GM12878 (cell line): Measurements from ENCODE around the gene MANBA. TPM values are rescaled to one million over a fixed set of nuclear protein-coding genes. Genes with fewer than 3 reads are reported as not detected.
"Not testable (repeated sequence)": the region's sequence is repeated elsewhere in the genome, so short reads cannot be mapped to it uniquely, and the experiment has no call there.

Experiments
- ATAC-seq: fragments of 200-7000 bp; cut with Tn5 transposase; 3 replicates; pipeline ENCODE4 v1.9.1; 2020; ENCODE audit warnings: mild to moderate bottlenecking, moderate library complexity
- BruUV-seq: library from RNA; stranded (reverse); fragments of 400-500 nt; replicated peaks from 2 replicates; lab custom pipeline; 2021; lab: Mats Ljungman, UMichigan
- CTCF ChIA-PET: fragments of 300-600 bp; sonication (Branson Sonifier 250); formaldehyde crosslinking; extraction: SDS; loops from one replicate; lab custom pipeline; 2021; ENCODE audit warnings: inconsistent platforms; lab: Yijun Ruan, JAX
- POLR2A ChIA-PET: fragments of 350-600 bp; formaldehyde crosslinking; extraction: SDS; loops from one replicate; lab custom pipeline; 2021; ENCODE audit warnings: inconsistent platforms; lab: Charles Lee
- RAD21 ChIA-PET: fragments of 300-600 bp; sonication (Branson Sonifier 250); formaldehyde crosslinking; loops from one replicate; lab custom pipeline; 2023; ENCODE audit warnings: antibody characterized with exemption; ENCODE audit not compliant: unreplicated experiment; lab: Charles Lee
- SMC1A ChIA-PET: fragments of 300-600 bp; sonication (Branson Sonifier 250); formaldehyde crosslinking; loops from one replicate; lab custom pipeline; 2023; ENCODE audit not compliant: unreplicated experiment, uncharacterized antibody; lab: Charles Lee
- DNase-seq: peaks from one replicate; pipeline ENCODE4 v3.0.0-alpha.2; 2011; ENCODE audit warnings: low read depth, low spot score
- FAIRE-seq: peaks from 3 replicates; lab custom pipeline; 2011; peaks lifted over from hg19 to GRCh38; lab: Jason Lieb, UNC
- H2AFZ ChIP-seq: 2 replicates; pipeline ENCODE4 v1.6.0; 2011; ENCODE audit warnings: low read depth, low read length, control low read depth; ENCODE audit not compliant: control insufficient read depth
- H3K27ac ChIP-seq: 2 replicates; pipeline ENCODE4 v1.5.1; 2011; ENCODE audit warnings: control low read depth; ENCODE audit not compliant: control insufficient read depth, insufficient read depth
- H3K27me3 ChIP-seq, 2 experiments: replicated peaks in 1 of 2; 2 replicates each; pipeline versions ENCODE4 v1.6.0 to v1.6.1; 2011; ENCODE audit warnings: low read length in 1 of 2; ENCODE audit not compliant: control insufficient read depth in 2 of 2, insufficient read depth in 2 of 2
- H3K36me3 ChIP-seq, 2 experiments: 2 replicates each; pipeline ENCODE4 v1.5.1; 2011; ENCODE audit warnings: low read length in 1 of 2; ENCODE audit not compliant: control insufficient read depth in 2 of 2, insufficient read depth in 2 of 2
- H3K4me1 ChIP-seq: 2 replicates; pipeline ENCODE4 v1.6.1; 2011; ENCODE audit warnings: mild to moderate bottlenecking, low read length, moderate library complexity, mixed read lengths; ENCODE audit not compliant: control insufficient read depth, insufficient read depth
- H3K4me2 ChIP-seq: 2 replicates; pipeline ENCODE4 v1.6.0; 2011; ENCODE audit warnings: control low read depth; ENCODE audit not compliant: control insufficient read depth, insufficient read depth
- H3K4me3 ChIP-seq: fragments of 200-600 bp; sonication (generic); 2 replicates; pipeline ENCODE4 v1.5.1; 2016
- H3K79me2 ChIP-seq: 2 replicates; pipeline ENCODE4 v1.6.0; 2011; ENCODE audit warnings: low read length; ENCODE audit not compliant: control insufficient read depth, insufficient read depth
- H3K9ac ChIP-seq: 2 replicates; pipeline ENCODE4 v1.8.0; 2011; ENCODE audit warnings: low read length, control low read depth, mixed read lengths; ENCODE audit not compliant: control insufficient read depth, insufficient read depth
- H3K9me3 ChIP-seq: replicated peaks from 3 replicates; pipeline ENCODE4 v1.5.1; 2011; ENCODE audit warnings: mild to moderate bottlenecking, low read length; ENCODE audit not compliant: control insufficient read depth, insufficient read depth
- H4K20me1 ChIP-seq: 2 replicates; pipeline ENCODE4 v1.6.0; 2011; ENCODE audit not compliant: control insufficient read depth, insufficient read depth
- HSF1 ChIP-seq: fragments of 150-350 bp; IDR thresholded peaks from 2 replicates; pipeline ENCODE4 v1.6.1; 2014; ENCODE audit warnings: mild to moderate bottlenecking, low read depth, low read length
- MEF2A ChIP-seq: IDR thresholded peaks from 2 replicates; pipeline ENCODE4 v1.6.1; 2011; ENCODE audit warnings: low read depth, mild to moderate bottlenecking, low read length, moderate library complexity; ENCODE audit not compliant: insufficient read depth
- RBBP5 ChIP-seq: fragments of 200-600 bp; sonication (generic); conservative IDR thresholded peaks from 2 replicates; pipeline ENCODE4 v1.6.1; 2016
- SIX5 ChIP-seq: IDR thresholded peaks from 2 replicates; pipeline ENCODE4 v1.6.1; 2011; ENCODE audit warnings: mild to moderate bottlenecking, low read depth, low read length, moderate library complexity; ENCODE audit not compliant: severe bottlenecking
- STAT1 ChIP-seq: fragments of 450-650 bp; conservative IDR thresholded peaks from 2 replicates; pipeline ENCODE4 v1.6.1; 2014; ENCODE audit warnings: antibody characterized with exemption, mild to moderate bottlenecking
- ZSCAN29 ChIP-seq: fragments of 450-650 bp; IDR thresholded peaks from 2 replicates; pipeline ENCODE4 v1.6.1; 2017; ENCODE audit warnings: mild to moderate bottlenecking, moderate library complexity
- WGBS: methylation state at CpG from one replicate; pipeline ENCODE4 v1.1.6; 2016; ENCODE audit warnings: low lambda C conversion rate; ENCODE audit not compliant: insufficient replicate concordance, insufficient coverage; ENCODE audit errors: missing lambda C conversion rate; 5-methylcytosine and 5-hydroxymethylcytosine counted together
- in situ Hi-C: fragments of 300-500 bp; cut with MboI; formaldehyde crosslinking; loops from 9 replicates; pipeline ENCODE4 v1.14.3; 2018; ENCODE audit warnings: mixed read lengths
- intact Hi-C: fragments of 100-400 bp; cut with micrococcal nuclease; formaldehyde crosslinking; loops from one replicate; pipeline ENCODE4 v1.14.2; 2022; ENCODE audit not compliant: unreplicated experiment
- polyA plus RNA-seq, 11 experiments: library from polyadenylated mRNA; depleted of rRNA in 4 of 11; unstranded in 6 of 11; stranded (reverse) in 5 of 11; fragments of >200 nt; fragmentation: Nextera tagmentation in 4 of 11; fragmentation: Illumina TruSeq in 1 of 11; extraction: Ambion mirVana in 4 of 11; extraction: Trizol in 1 of 11; gene quantifications; 1 replicate in 1 of 11; 2 replicates in 10 of 11; pipeline versions ENCODE4 v1.2.1 to v1.2.3, GENCODE V29; 2011 to 2016; ENCODE audit warnings: inconsistent platforms in 2 of 11, missing spikeins in 2 of 11, low read depth in 1 of 11
- total RNA-seq, 4 experiments: library from RNA; depleted of rRNA in 3 of 4; stranded (reverse); fragments of >200 nt in 3 of 4; fragmentation: Illumina TruSeq in 1 of 4; extraction: Trizol in 1 of 4; gene quantifications; 2 replicates each; pipeline versions ENCODE4 v1.2.1 to v1.2.3, GENCODE V29; 2013 to 2021

Gene MANBA
- total and polyA plus RNA-seq, 10 of the 15 experiments (the other 5 are each of a cell fraction or from before 2014, with no cell fraction given), result 3.8 to 19.0 (median 12.5) TPM

- no peaks in the 10 kb centered on the region for H3K79me2 ChIP-seq
- no TSS peak for BruUV-seq
- ATAC-seq, result no peak
- H3K4me1 ChIP-seq, result no peaks in the 10 kb centered on the region
- ChIA-PET POLR2A (no interaction called here), RAD21 (no interaction called here), CTCF (no interaction called here), SMC1A (interaction anchor here (1.3 kb wide), 1 partner anchor 34 kb away, joined by 3 read pairs; no protein-coding TSS in a partner anchor)
- WGBS, result 98% methylated on average over 8 of the region's 8 CpGs
- FAIRE-seq, result no peak
- no peak overlapping the region for H3K4me3 ChIP-seq
- no peak for DNase-seq
- TF ChIP-seq MEF2A, result no peak
- no peak for TF ChIP-seq HSF1
- TF ChIP-seq STAT1, result no peak
- TF ChIP-seq ZSCAN29, result no peak
- TF ChIP-seq RBBP5, result no peak
- no peak for TF ChIP-seq SIX5
- no peaks in the 10 kb centered on the region for H3K27me3 ChIP-seq
- H3K4me2 ChIP-seq, result no peak overlapping the region
- H3K27ac ChIP-seq, result no peak overlapping the region
- peaks cover 1 to 10% of the 10 kb centered on the region in 2 experiments; a peak in 3 of 4 replicates for H3K36me3 ChIP-seq
- intact Hi-C loops (no loop called here), in situ Hi-C loops (no loop called here)
- no peaks in the 10 kb centered on the region; the same call in 2 of the 3 replicates for H3K9me3 ChIP-seq
- H3K9ac ChIP-seq, result no peak overlapping the region
- no peak overlapping the region for H2AFZ ChIP-seq
- no peaks in the 10 kb centered on the region for H4K20me1 ChIP-seq
Measured at GRCh38 chr4:102722740-102723139, 38.0 kb downstream of the MANBA start.

- CTCF ChIA-PET, H3K9me3 ChIP-seq, H4K20me1 ChIP-seq, FAIRE-seq, RAD21 ChIA-PET, H3K27me3 ChIP-seq, ATAC-seq, in situ Hi-C loops, H3K4me1 ChIP-seq, H3K27ac ChIP-seq, H3K36me3 ChIP-seq, POLR2A ChIA-PET, H3K4me2 ChIP-seq, H2AFZ ChIP-seq, intact Hi-C loops, BruUV-seq, H3K9ac ChIP-seq, DNase-seq, H3K4me3 ChIP-seq, H3K79me2 ChIP-seq: not testable (repeated sequence)
- SMC1A ChIA-PET, result interaction anchor here (1.4 kb wide), 2 partner anchors 11 to 66 kb away, joined by 3 to 6 read pairs; no protein-coding TSS in a partner anchor
- WGBS, result 91% methylated on average over 9 of the region's 9 CpGs
Measured at GRCh38 chr4:102718833-102719575, 41.8 kb downstream of the MANBA start.
